Measurements from ENCODE around the gene MAGEA3.
"Not testable (repeated sequence)": the region's sequence is repeated elsewhere in the genome, so short reads cannot be mapped to it uniquely, and the experiment has no call there.

MAGEA3 gene

GRCh38 chrX:152697952-152698931, at the start of gene MAGEA3:
TSS of gene MAGEA3 (plus strand) at chrX:152698794. CDS start at chrX:152700833, 2,039 bp downstream.
- not testable (repeated sequence) for DNase-seq (ENCODE audit: low read depth)

DNA sequence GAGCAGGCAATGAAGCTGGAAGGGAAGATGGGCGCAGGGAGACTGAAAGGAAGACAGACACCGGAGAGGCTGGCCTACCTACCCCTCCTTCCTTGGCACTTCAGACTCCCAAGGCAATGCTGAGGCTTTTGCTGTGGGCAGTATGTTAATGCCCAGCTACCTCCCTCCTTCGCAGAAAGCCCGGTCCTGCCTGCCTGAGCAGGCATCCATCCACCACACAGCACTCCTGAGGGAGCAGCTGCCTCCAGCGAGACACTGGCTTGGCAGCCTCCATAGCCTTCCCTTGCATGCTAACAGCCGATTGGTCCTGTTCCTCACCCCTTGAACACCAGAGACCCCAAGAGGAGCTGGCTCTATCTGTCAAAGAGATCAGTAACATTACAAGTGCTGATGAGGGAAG, 46.5 kb upstream of the MAGEA3 start:
- no peak for DNase-seq (ENCODE audit: low read depth)

GRCh38 chrX:152652467-152652866, 46.1 kb upstream of the MAGEA3 start:
- no peak for DNase-seq (ENCODE audit: low read depth)

- no peak for DNase-seq (ENCODE audit: low read depth)
These were observed 42.5 kb upstream of the MAGEA3 start for GRCh38 chrX:152656087-152656486.

- no peak for DNase-seq (ENCODE audit: low read depth)
These were observed 41.7 kb upstream of the MAGEA3 start for GRCh38 chrX:152656890-152657289.

GRCh38 chrX:152658302-152658701, 40.3 kb upstream of the MAGEA3 start:
- DNase-seq (ENCODE audit: low read depth): no peak

DNA sequence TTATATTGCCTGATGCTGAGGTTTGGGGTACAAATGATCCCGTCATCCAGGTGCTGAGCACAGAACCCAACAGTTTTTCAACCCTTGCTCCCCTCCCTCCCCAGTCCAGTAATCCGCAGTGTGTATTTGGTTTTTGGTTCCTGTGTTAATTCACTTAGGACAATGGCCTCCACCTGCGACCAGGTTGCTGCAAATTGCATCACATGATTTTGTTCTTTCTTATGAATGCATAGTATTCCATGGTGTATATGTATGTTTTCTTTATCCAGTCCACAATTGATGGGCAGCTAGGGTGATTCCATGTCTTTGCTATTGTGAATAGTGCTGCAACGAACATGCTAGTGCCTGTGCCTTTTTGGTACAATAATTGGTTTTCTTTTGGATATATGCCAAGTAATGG, 35.5 kb upstream of the MAGEA3 start:
- no peak for DNase-seq (ENCODE audit: low read depth)

GRCh38 chrX:152674135-152674534, 24.5 kb upstream of the MAGEA3 start:
- no peak for DNase-seq (ENCODE audit: low read depth)

DNA sequence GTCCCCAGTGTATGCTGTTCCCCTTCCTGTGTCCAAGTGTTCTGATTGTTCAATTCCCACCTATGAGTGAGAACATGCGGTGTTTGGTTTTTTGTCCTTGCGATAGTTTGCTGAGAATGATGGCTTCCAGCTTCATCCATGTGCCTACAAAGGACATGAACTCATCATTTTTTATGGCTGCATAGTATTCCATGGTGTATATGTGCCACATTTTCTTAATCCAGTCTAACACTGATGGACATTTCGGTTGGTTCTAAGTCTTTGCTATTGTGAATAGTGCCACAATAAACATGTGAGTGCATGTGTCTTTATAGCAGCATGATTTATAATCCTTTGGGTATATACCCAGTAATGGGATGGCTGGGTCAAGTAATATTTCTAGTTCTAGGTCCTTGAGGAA, 23.9 kb upstream of the MAGEA3 start:
- DNase-seq (ENCODE audit: low read depth): not testable (repeated sequence)

GRCh38 chrX:152681012-152681411, 17.6 kb upstream of the MAGEA3 start:
- not testable (repeated sequence) for DNase-seq (ENCODE audit: low read depth)

- DNase-seq (ENCODE audit: low read depth): not testable (repeated sequence)
These were observed 1.8 kb downstream of the MAGEA3 start for GRCh38 chrX:152700390-152700789.

DNA sequence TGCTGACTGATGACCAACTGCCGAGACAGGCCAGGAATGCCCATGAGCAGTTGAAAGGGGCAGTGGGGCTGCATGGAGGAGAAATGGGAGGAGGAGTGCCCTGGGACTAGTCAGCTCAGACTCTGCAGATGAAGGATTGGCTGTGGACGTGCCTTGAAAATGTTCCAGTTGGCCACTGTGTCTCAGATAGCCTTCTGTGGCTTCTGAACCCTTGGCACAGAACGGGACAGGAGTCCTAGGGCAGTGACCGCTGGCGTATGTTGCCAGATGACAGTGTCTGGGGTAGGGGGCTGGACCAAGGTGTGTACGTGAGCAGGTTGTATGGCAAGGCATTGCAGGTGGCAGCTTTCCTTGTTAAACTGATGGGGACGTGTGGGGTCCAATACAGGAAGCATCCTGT, 7.9 kb downstream of the MAGEA3 start:
- DNase-seq (ENCODE audit: low read depth): not testable (repeated sequence)

GRCh38 chrX:152709173-152709572, 10.6 kb downstream of the MAGEA3 start, which contains the start of gene CSAG2:
TSS of gene CSAG2 (minus strand) at chrX:152709273. CDS start at chrX:152709112, 161 bp downstream.
- DNase-seq (ENCODE audit: low read depth): not testable (repeated sequence)

DNA sequence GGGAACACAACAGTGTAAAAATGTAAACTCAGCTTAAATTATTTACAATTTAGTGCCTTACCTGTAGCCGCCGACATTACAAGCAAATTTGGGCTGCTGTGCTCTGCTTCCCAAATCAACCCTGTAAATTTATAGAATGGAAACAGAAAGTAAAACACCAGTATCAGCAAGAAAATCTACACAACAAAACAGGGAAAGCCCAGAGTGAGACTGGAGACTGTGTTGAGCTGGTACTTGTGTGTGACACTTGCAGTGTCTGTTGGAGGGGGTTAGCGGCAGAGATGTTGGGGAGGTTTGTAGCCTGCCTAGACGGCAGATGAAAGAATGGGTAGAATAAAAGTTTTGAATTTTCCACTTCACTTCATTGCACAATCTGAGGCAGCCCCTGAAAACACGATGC, 14.6 kb downstream of the MAGEA3 start:
- DNase-seq (ENCODE audit: low read depth): not testable (repeated sequence)

DNA sequence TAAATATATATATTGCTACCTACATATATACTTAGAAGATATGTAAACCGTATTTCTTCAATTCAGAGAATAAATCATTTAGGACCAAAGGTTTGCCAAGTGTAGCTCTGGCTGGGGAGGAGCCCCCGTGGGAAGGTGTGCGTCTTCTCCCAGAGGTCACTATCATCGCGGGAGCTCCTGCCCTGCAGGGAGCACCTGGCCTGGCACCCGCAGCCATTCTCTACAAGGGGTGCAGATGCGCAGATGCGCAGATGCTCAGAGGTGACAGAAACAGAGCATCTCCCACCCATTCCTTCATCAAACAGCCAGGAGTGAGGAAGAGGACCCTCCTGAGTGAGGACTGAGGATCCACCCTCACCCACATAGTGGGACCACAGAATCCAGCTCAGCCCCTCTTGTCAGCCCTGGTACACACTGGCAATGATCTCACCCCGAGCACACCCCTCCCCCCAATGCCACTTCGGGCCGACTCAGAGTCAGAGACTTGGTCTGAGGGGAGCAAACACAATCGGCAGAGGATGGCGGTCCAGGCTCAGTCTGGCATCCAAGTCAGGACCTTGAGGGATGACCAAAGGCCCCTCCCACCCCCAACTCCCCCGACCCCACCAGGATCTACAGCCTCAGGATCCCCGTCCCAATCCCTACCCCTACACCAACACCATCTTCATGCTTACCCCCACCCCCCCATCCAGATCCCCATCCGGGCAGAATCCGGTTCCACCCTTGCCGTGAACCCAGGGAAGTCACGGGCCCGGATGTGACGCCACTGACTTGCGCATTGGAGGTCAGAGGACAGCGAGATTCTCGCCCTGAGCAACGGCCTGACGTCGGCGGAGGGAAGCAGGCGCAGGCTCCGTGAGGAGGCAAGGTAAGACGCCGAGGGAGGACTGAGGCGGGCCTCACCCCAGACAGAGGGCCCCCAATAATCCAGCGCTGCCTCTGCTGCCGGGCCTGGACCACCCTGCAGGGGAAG, 15.5 kb downstream of the MAGEA3 start, which contains the start of gene MAGEA2B:
MAGEA2B (plus strand) TSS at position 814 of the 973 bp plus-strand sequence. CDS start 2,479 bp downstream, outside the sequence.
- not testable (repeated sequence) for DNase-seq (ENCODE audit: low read depth)

DNA sequence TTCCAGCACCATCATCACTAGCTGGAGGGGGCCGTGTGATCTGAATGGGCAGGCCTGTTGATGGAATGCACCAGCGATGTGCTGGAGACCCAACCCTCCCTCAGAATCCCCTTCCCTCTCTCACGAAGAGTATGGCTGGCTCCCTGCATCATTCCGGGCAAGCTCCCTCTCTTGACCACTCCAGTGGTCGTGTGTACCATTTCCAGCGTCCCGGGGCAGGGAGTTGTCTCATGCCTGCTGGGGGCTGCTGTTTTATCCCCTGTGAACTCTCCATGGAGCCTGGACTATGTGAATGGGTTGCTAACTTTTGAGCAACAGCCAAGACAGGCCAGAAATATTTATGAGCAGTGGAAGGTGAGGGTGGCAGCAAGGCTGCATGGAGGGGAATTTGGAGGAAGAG, 26.8 kb downstream of the MAGEA3 start:
- DNase-seq (ENCODE audit: low read depth): no peak

- no peak for DNase-seq (ENCODE audit: low read depth)
These were observed 34.8 kb downstream of the MAGEA3 start, which contains the start of the genes CSAG1 and MAGEA12 for GRCh38 chrX:152733261-152733975. TSS of gene CSAG1 (minus strand) at chrX:152733721. CDS start at chrX:152732460, 1,261 bp downstream. TSS of gene MAGEA12 (plus strand) at chrX:152733757. CDS start at chrX:152736162, 2,405 bp downstream.

DNA sequence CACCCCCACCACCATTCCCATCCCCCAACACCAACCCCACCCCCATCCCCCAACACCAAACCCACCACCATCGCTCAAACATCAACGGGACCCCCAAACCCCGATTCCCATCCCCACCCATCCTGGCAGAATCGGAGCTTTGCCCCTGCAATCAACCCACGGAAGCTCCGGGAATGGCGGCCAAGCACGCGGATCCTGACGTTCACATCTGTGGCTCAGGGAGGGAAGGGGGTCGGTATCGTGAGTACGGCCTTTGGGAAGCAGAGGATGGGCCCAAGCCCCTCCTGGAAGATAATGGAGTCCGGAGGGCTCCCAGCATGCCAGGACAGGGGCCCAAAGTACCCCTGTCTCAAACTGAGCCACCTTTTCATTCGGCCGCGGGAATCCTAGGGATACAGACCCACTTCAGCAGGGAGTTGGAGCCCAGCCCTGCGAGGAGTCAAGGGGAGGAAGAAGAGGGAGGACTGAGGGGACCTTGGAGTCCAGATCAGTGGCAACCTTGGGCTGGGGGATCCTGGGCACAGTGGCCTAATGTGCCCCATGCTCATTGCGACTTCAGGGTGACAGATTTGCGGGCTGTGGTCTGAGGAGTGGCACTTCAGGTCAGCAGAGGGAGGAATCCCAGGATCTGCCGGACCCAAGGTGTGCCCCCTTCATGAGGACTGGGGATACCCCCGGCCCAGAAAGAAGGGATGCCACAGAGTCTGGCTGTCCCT, 35.7 kb downstream of the MAGEA3 start:
- DNase-seq (ENCODE audit: low read depth): not testable (repeated sequence)

GRCh38 chrX:152735101-152735500, 36.5 kb downstream of the MAGEA3 start:
- no peak for DNase-seq (ENCODE audit: low read depth)

GRCh38 chrX:152735860-152736511, 37.4 kb downstream of the MAGEA3 start:
- DNase-seq (ENCODE audit: low read depth): no peak

All from stimulated activated CD8-positive, alpha-beta memory T cell treated with anti-CD3 and anti-CD28 coated beads, Interleukin-15, amount 100 ng/mL, for 24 hours (primary cell).